ENCODE results near the gene HADH.

DNA sequence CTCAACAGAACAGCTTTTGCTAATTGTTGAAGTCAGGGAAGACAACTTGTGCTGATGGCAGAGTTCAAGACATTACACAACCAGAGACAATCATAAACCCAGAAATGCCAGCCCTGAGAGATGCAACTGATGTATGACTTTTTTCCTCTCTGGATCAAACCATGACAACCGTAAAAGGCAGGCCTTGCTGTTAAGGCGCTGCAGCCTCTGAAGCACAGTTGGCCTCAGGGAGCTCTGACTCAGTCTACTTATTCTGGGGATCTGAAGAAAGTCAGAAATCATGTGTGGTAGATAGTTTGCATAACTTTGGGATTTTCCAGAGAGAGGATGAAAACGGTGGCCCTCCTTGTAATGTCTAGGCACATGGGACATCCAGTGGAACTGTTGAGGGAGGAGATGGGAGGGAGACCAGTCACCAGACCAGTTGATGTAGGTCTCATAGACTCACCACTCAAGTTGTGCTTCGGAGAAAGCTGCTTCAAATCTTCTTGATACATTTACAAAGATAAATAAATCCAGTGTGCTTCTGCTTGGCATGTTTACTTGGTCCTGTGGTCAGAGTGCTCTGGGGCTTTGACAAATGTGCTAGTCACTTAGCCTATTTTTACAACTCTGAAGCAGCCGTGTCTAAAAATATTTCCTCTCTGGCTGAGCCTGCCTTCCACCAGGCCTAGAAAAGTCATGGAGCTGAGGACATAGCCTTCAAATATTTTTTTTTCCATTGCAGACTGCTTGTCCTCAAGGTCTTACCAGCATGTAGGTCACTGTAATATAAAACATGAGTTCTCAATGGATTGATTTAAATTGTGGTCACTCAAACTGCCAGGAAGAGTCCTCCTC lies 7.5 kb downstream of the HADH start:
- TF ChIP-seq, protein P1, sequence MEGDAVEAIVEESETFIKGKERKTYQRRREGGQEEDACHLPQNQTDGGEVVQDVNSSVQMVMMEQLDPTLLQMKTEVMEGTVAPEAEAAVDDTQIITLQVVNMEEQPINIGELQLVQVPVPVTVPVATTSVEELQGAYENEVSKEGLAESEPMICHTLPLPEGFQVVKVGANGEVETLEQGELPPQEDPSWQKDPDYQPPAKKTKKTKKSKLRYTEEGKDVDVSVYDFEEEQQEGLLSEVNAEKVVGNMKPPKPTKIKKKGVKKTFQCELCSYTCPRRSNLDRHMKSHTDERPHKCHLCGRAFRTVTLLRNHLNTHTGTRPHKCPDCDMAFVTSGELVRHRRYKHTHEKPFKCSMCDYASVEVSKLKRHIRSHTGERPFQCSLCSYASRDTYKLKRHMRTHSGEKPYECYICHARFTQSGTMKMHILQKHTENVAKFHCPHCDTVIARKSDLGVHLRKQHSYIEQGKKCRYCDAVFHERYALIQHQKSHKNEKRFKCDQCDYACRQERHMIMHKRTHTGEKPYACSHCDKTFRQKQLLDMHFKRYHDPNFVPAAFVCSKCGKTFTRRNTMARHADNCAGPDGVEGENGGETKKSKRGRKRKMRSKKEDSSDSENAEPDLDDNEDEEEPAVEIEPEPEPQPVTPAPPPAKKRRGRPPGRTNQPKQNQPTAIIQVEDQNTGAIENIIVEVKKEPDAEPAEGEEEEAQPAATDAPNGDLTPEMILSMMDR (IDR thresholded peaks at IDR 0.05; ENCODE audit: low read length): no peak
- no peak for TF ChIP-seq EZH2 (IDR thresholded peaks at IDR 0.05; ENCODE audit: borderline replicate concordance, low read length)
